GM15510 (cell line): ENCODE results near the gene TMC1.

Source experiments
- POLR2A ChIP-seq: IDR thresholded peaks from 3 replicates; pipeline ENCODE4 v1.6.1; 2011; ENCODE audit warnings: borderline replicate concordance; ENCODE audit not compliant: insufficient read length; ENCODE audit errors: extremely low read depth

The TMC1 gene

GRCh38 chr9:72872718-72873117 is 351.3 kb downstream of the TMC1 start:
- TF ChIP-seq POLR2A: no peak

GRCh38 chr9:72873456-72873855 is 352.0 kb downstream of the TMC1 start:
- TF ChIP-seq POLR2A: no peak

GRCh38 chr9:72874344-72874743 is 352.9 kb downstream of the TMC1 start:
- TF ChIP-seq POLR2A: no peak

GRCh38 chr9:72875221-72875620 is 353.8 kb downstream of the TMC1 start:
- no peak for TF ChIP-seq POLR2A

- no peak for TF ChIP-seq POLR2A
Measured at GRCh38 chr9:72880821-72881220, 359.4 kb downstream of the TMC1 start.

GRCh38 chr9:72882117-72882775 is 360.8 kb downstream of the TMC1 start:
- no peak for TF ChIP-seq POLR2A

- no peak for TF ChIP-seq POLR2A
Measured at GRCh38 chr9:72883875-72884274, 362.5 kb downstream of the TMC1 start.

- TF ChIP-seq POLR2A: no peak
Measured at GRCh38 chr9:72884508-72884907, 363.1 kb downstream of the TMC1 start.
